Right kidney (tissue), 1 donor: ENCODE measurements around the gene MAGI1.
A peak's percentile ranks its signal among the peaks of the same experiment; 100 is the strongest.
"Not testable (repeated sequence)": the region's sequence is repeated elsewhere in the genome, so short reads cannot be mapped to it uniquely, and the experiment has no call there.

Experiments
- DNase-seq: peaks from one replicate; pipeline ENCODE4 v3.0.0-alpha.2; 2016

MAGI1 gene

GRCh38 chr3:65617787-65618186 is 420.9 kb downstream of the MAGI1 start:
- DNase-seq, result no peak

DNA sequence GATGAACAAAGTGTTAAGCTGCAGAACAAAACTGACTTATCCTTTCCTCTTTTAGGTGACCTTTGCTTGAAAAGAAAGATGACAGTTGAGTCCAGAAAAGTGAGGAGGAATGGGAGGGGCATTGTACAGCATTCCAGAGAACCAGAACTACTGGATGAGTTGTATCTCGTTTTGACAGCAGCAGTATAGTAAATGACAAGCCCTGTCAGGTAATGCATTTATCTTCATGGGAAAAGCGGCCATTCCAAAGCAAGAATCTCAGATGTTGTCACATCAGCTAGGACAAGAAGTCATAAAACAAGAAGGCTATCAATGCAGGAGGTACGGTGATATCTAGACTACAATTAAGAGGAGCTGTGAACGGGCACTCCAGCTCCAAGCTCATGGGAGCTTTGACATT is 421.5 kb downstream of the MAGI1 start:
- DNase-seq, result no peak

DNA sequence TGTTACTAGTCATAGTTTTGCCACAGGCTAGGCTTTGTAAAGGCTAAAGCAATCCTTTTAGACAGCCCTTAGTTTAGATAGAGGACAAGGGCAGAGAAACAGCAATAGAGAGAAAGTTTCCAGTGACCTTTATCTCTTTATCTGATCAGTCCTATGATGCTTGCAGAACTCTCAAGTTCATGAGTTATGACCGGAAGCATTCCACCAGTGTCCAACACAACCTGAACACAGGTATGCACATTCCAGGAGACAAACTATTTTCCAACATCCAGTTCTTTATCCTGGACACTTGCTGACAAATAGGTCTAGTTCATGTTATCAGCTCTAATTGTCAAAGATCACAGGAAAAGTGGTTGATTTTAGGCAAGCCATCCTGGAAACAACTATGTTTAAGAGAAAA is 422.2 kb downstream of the MAGI1 start:
- DNase-seq, result no peak

GRCh38 chr3:65615329-65615728 is 423.4 kb downstream of the MAGI1 start:
- DNase-seq, result no peak

DNA sequence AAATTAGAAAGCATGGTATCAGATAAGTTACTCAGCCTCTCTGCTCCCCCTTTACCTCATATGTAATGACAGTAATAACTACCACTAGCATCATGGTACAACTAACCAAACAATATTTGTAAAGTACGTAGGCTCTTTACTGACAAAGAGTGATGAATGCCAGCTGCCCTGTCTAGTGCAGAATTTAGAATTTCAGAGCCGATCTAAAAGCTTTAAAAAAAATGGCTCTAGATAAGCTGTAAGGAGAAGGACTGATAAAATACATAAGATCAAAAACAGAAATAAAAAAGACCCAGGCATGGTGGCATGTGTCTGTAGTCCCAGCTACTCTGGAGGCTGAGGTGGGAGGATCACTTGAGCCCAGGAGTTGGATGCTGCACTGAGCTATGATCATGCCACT is 424.1 kb downstream of the MAGI1 start:
- DNase-seq, result no peak

- not testable (repeated sequence) for DNase-seq
Measured at GRCh38 chr3:65607965-65608460, 430.7 kb downstream of the MAGI1 start.

DNA sequence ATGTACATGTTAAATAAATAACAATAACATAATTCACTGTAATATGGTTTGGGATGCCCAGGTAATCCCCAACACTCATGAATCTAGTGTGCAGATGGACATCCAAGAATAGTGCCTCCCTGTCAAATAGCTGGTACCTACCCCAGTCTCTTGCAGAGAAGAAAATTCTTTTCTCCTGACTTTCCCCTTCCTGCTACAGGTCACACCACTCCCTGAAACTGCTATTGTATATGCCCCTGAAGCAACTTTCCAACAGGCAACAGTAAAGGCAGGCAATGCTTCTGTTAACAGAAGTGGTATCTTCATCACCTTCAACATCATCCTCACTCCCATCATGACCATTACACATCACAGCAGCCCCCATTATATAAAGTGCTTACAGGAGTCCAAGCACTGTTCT is 431.6 kb downstream of the MAGI1 start:
- no peak for DNase-seq

GRCh38 chr3:65605876-65606432 is 432.8 kb downstream of the MAGI1 start:
- no peak for DNase-seq

GRCh38 chr3:65604863-65605526 is 433.7 kb downstream of the MAGI1 start:
- no peak for DNase-seq

GRCh38 chr3:65603631-65604030 is 435.1 kb downstream of the MAGI1 start:
- DNase-seq, result no peak

- DNase-seq, result no peak
Measured at GRCh38 chr3:65600888-65601287, 437.8 kb downstream of the MAGI1 start.

- DNase-seq, result no peak
Measured at GRCh38 chr3:65597952-65598413, 440.7 kb downstream of the MAGI1 start.

DNA sequence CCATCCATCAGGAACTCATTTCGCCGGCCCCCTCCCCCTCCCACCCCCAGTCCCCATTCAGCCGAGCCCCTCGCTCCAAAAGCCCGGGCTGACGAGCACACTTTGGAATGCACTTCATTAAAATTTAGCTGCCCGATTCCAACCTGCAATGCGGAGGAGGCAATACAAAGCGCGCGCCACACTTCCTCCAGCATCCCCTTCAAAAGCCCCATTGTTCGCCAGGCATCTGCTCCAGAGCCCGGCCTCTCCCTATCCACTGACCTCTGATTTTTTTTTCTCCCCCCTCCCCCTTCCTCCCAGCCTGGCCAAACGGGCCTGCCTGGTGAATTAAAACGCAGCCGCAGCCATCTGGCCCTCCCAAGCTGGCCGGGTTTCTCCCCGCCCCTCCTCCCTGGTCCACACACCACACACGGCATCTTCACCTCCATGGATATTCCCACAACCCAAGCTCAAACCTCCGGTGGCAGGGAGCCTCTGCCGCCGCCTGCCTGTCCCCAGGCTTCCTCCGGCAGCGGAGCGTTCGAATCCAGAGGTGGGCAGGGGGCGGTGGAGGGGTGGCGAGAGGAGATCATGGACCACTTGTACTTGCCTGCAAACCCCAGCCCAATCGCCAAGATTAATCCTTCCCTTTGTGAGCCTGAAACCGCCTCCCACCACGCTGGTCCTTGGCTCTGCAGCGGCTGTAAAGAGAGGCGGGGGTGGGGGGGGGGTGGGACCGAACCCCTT is 441.3 kb downstream of the MAGI1 start:
- peak; percentile 77 for DNase-seq

DNA sequence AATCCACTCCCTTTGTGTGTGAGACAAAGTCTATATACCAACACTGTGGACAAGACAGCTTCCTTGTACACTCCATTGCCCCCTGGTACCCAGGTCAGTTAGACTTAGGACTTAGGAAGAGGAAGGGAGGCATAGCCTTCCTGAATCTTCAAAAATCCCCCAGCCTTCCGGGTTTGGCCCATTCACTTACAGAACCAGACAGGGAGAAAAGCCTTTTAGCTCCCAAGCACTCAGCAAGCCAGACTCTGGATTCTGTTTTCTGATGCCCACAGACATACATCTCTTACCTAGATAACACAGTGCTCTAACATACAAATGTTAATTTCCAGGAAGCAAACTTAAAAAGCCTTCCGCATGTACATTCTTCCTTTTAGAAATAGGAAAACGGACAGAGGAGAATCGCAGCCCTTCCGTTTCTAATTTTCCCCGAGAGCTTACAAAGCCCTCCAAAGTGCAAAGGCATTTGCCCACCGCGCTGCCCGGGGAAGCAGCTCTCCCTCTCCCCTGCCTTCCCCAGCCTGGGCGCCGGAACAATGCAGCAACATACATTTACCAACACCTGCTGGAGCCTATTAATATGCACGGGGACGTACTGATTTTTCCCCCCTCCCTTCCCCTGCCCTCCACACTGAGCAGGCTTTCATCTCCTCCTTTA is 442.0 kb downstream of the MAGI1 start:
- peak; percentile 58 for DNase-seq

GRCh38 chr3:65596029-65596300 is 442.8 kb downstream of the MAGI1 start:
- DNase-seq, result no peak

DNA sequence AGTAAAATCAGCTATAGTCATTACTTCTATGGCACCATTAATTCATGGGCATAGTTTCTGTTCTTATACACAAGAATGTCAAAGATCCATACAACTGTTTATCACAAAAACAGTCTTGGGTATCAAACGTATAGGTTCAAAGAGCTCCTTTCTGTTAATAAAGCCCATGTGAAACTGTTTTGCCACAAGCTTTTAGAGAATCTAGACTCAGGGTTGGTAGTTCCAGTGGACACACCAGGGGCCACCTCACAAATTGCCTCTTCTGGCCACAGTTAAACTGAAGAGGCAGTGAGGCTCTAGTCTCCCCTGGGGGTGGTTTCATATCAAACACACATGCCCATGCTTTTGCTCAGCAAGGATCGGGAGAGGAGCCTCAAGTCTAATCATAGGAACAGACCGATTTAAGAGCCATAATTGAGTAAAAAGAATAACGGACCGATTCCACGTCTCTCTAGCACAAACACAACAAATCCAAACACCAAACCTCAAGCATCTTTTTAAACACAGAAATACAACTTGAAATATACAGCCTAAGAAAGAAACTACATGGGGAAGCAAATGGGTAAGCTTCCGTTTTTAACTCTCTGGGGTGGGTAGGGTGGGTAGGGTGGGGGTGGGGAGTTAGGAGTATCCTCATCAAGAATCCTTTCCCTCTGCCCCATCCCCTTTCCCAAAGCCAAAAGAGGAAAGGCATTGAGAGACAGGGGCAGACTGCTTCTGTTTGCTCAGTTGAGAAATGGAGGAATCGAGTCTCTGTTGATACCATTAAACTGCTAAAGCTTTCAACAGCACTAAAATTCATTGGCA is 443.3 kb downstream of the MAGI1 start:
- DNase-seq, result no peak

- no peak for DNase-seq
Measured at GRCh38 chr3:65593780-65594752, 444.7 kb downstream of the MAGI1 start.

- no peak for DNase-seq
Measured at GRCh38 chr3:65591313-65591712, 447.4 kb downstream of the MAGI1 start.

DNA sequence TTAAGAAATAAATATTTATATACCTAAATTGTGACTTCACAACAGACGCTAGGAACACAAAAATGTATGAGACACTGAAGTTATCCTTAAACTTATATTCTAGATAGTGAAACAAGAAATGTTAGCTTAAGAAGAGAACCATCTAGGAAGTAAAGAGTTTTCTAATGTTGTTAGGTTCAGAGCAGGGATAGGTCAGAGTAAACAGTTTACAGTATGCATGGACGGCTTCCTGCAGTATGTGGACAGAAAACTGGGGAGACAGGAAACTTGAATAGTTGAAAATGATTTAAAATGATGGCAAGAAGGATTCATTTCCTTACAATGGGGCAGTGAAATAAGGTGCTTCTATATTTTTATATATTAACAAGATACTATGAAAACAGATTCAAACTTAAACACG is 449.8 kb downstream of the MAGI1 start:
- no peak for DNase-seq

DNA sequence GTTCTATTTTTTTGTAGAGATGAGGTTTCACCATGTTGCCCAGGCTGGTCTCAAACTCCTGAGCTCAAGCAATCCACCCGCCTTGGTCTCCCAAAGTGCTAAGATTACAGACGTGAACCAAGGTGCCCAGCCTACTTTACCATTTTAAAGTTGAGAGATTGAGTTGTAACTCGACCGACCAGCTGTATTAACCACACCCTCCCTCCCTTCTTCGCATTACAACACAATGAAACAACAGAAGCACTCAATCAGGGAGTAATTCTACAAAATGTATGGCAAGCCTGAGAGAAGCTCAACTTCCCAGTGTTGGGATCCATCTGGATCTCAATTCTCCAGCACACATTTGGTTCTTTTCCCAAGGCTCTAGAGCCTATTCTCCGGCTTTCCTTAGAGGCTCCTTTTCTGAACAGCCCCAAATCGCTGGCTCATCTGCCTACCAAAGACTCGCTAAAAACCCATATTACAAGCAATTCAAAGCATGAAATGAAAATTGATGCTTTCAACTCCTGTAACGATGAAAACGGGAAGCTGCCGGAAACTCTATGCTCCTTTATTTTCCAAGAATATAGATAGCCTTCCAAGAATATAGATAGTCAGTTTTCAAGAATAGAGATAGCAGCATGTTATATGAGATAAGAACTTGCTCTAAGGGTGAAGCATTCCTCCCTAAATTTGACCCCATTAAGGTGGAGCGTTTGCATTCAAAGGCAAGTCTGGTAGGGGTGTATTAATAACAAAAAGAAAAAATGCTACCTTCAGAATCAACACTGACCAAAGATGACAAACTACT is 450.9 kb downstream of the MAGI1 start:
- no peak for DNase-seq
